Measurements from ENCODE around the gene BEST2.
"Not testable (repeated sequence)": the region's sequence is repeated elsewhere in the genome, so short reads cannot be mapped to it uniquely, and the experiment has no call there.

Gene BEST2

GRCh38 chr19:12792853-12793289 is 41.3 kb downstream of the BEST2 start:
- TF ChIP-seq CTCF (IDR thresholded peaks at IDR 0.05; ENCODE audit: borderline replicate concordance, insufficient read depth, low read depth, low read length), result no peak
- peak overlapping the region; percentile 95 for H3K4me3 ChIP-seq (ENCODE audit: low read depth, low read length)

- 0 out of 2 replicates have a peak, but pooled peaks have one; percentile 2 for TF ChIP-seq CTCF (IDR thresholded peaks at IDR 0.05; ENCODE audit: borderline replicate concordance, insufficient read depth, low read depth, low read length)
- H3K4me3 ChIP-seq (ENCODE audit: low read depth, low read length), result peak overlapping the region; percentile 95
Measured at GRCh38 chr19:12793290-12794195, 42.0 kb downstream of the BEST2 start.

GRCh38 chr19:12794196-12794941 is 42.8 kb downstream of the BEST2 start:
- TF ChIP-seq CTCF (IDR thresholded peaks at IDR 0.05; ENCODE audit: borderline replicate concordance, insufficient read depth, low read depth, low read length), result no peak
- peak overlapping the region; percentile 95 for H3K4me3 ChIP-seq (ENCODE audit: low read depth, low read length)

- no peak for TF ChIP-seq CTCF (IDR thresholded peaks at IDR 0.05; ENCODE audit: borderline replicate concordance, insufficient read depth, low read depth, low read length)
- no peak overlapping the region for H3K4me3 ChIP-seq (ENCODE audit: low read depth, low read length)
Measured at GRCh38 chr19:12794971-12795381, 43.4 kb downstream of the BEST2 start.

GRCh38 chr19:12796146-12797071 is 44.8 kb downstream of the BEST2 start:
- TF ChIP-seq CTCF (IDR thresholded peaks at IDR 0.05; ENCODE audit: borderline replicate concordance, insufficient read depth, low read depth, low read length), result peak; percentile 89
- no peak overlapping the region for H3K4me3 ChIP-seq (ENCODE audit: low read depth, low read length)

GRCh38 chr19:12797141-12797587 is 45.6 kb downstream of the BEST2 start:
- no peak overlapping the region for H3K4me3 ChIP-seq (ENCODE audit: low read depth, low read length)
- TF ChIP-seq CTCF (IDR thresholded peaks at IDR 0.05; ENCODE audit: borderline replicate concordance, insufficient read depth, low read depth, low read length), result no peak

- not testable (repeated sequence) for H3K4me3 ChIP-seq (ENCODE audit: low read depth, low read length)
Measured at GRCh38 chr19:12797607-12798006, 46.0 kb downstream of the BEST2 start.

Measured in GM12875 (cell line).